ENCODE measurements around the gene DQX1.
A peak's percentile ranks its signal among the peaks of the same experiment; 100 is the strongest.
"Not testable (repeated sequence)": the region's sequence is repeated elsewhere in the genome, so short reads cannot be mapped to it uniquely, and the experiment has no call there.

Gene DQX1, protein sequence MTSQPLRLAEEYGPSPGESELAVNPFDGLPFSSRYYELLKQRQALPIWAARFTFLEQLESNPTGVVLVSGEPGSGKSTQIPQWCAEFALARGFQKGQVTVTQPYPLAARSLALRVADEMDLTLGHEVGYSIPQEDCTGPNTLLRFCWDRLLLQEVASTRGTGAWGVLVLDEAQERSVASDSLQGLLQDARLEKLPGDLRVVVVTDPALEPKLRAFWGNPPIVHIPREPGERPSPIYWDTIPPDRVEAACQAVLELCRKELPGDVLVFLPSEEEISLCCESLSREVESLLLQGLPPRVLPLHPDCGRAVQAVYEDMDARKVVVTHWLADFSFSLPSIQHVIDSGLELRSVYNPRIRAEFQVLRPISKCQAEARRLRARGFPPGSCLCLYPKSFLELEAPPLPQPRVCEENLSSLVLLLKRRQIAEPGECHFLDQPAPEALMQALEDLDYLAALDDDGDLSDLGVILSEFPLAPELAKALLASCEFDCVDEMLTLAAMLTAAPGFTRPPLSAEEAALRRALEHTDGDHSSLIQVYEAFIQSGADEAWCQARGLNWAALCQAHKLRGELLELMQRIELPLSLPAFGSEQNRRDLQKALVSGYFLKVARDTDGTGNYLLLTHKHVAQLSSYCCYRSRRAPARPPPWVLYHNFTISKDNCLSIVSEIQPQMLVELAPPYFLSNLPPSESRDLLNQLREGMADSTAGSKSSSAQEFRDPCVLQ

DNA sequence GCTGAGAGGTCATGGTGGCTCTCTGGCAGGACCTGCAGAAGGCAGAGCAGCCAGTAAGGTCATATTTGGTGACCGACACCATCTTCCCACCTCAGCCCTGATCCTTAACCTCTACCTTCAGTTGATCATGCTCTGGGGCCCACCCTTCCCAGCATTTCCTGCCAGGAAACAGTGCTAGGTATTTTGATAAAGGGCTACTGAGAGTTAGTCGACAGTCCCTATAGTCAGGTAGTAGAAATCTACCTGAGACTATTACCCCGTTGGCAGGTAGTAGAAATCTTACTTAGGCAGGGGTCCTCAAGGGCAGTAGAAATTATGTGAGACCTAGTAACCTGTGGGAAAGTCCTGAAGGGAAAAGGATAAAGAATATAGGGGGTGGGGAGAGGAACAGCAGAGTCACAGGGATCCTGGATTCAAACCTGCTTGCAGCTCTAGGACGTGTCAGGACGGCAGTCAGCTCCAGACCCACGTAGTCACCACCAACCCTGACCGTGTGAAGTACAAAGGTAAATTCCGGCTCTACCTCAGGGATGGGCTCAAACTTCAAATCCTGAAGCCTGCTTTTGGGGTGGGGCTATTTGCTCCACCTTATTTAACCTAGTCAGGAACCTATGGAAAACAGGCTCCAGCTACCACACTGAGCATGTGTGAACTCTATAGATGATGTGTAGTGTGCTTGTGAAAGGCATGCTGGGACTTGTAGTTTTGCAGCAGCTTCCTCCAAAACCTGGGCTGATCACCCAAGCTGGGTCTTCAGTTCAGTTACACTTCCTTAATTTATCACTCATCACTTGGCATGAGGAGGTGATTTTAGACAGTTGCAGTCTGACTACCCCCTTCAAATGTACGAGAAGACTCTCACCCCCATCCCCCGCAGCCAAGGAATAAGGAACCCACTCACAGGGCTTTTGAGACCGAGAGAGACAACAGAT lies at the start of gene DQX1:
Gene DQX1, minus strand, starts transcription at position 515 of the 932 bp plus-strand sequence. Its CDS starts 502 bp downstream, at position 13.
- no peak for DNase-seq

- no peak for DNase-seq
These were observed 49.3 kb upstream of the DQX1 start for GRCh38 chr2:74575320-74575719.

DNA sequence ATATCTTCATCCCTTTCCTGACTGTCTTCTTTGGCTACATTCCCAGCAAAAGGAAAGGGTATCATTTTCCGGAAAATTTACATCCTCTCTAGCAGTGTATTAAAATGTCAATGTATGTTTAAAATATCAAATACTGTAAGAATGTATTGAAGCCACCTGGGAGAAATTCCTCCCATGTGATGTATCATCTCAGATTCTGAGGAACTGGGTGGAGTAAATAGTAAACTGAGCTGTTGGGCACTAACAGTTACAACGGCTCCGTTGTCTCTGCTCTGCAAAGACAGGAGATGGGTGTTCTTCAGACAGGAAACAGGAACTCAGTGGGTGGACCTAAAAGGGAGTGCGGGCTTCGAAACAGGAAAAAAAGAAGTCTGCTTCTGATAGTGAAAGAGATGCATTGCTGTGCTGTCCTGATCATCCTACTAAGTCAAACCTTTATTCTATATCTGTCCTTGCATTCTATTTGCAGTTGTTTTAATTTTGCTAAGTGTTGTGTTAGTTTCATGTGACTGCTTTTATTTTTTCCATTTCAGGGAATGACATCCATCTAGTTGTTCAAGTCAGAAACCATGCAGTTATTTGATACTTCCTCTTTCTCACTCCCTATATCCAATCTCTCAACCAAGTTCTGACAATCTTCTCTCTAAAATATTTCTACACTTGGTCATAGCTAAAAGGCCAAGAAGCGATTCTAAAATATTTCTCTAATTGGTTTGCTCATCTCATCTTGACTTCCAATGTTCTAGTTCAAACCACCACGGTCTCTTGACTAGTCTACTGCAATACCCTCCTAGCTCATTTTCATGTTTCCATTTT lies 47.9 kb upstream of the DQX1 start:
- peak; percentile 64 for DNase-seq

GRCh38 chr2:74572178-74572925 lies 46.3 kb upstream of the DQX1 start:
- DNase-seq, result no peak

GRCh38 chr2:74571058-74571457 lies 45.0 kb upstream of the DQX1 start:
- no peak for DNase-seq

- DNase-seq, result no peak
These were observed 43.7 kb upstream of the DQX1 start for GRCh38 chr2:74569686-74570085.

DNA sequence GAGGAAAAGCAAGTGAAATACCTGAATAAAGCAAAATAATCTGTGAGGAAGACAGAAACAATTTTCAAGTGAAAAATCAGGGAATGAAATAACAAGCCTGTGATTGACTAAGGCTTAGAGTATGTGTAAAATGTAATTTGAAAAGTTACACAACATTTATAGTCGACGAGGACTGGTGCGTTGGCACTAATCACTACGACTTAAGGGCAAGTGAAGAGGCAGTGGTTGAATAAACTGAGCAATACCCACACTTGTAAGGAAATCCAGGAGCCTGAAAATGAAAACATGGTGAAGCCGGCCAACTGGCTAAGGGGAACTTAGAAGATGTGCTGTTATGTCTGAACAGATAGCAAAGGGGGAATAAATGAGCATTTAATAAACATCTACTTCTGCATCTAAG lies 41.9 kb upstream of the DQX1 start:
- no peak for DNase-seq

DNA sequence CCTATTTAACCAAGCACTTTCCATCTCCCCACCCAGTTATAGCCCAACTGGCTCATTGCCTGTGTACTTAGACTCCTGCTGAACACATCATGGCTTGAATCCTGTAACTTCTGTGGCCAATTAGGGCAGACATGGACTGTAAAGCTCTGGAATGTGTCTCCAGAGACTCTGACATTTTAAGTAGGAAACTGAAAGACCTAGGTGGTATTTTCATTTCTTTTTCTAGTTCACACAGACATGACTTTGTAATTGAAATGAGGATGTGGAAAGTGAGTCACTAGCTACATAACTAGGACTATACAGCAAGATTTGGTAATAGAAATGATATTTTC lies 40.7 kb upstream of the DQX1 start:
- no peak for DNase-seq

DNA sequence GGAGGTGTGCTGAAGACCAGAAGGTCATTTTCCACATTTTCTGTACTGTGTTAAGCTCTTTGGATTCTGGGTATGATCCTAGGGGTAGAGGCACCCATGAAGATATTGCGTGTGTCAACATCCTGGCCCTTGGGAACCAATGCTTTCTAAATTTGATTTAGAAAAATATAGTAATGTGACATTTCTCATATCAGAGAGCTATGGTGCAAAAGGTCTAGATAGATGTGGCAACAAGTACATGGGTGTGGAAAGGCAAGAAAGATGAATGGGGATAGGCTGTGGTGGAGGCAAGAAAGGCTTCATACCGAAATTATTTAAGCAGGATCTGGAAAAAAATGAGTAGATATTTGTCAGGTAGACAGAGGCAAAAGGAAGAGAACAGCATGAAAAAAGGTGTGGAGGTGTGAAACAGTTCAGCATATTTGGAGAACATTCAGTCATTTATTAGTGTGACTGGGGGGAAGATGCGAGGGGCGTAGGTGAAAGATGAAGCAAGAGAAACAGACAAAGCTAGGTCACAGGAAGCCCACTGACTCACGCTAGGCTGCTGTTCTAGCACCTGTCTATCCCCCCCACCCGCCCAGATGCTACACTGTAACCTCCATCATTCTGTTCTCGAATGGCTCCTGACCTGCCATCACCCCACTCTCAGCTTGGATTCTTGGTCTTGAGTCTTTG lies 40.2 kb upstream of the DQX1 start:
- no peak for DNase-seq

DNA sequence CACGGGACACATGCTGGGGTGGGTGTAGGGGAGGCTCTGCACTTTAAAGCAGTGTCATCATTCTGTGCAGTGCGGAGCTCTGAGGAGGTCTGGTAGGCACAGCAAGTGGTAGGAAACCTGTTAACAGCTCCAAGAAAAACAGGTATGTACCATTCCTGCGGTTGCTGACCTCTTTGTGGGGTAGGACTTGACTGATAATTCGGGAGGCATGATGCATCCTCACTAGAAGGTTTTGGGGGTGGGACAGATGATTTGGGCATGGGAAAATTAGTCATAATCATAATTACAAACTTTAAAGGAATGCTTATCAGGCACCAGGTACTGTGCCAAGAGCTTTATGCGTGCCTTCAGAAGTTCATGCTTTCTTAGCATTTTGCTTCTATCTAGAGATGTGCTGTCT lies 38.2 kb upstream of the DQX1 start:
- DNase-seq, result no peak

DNA sequence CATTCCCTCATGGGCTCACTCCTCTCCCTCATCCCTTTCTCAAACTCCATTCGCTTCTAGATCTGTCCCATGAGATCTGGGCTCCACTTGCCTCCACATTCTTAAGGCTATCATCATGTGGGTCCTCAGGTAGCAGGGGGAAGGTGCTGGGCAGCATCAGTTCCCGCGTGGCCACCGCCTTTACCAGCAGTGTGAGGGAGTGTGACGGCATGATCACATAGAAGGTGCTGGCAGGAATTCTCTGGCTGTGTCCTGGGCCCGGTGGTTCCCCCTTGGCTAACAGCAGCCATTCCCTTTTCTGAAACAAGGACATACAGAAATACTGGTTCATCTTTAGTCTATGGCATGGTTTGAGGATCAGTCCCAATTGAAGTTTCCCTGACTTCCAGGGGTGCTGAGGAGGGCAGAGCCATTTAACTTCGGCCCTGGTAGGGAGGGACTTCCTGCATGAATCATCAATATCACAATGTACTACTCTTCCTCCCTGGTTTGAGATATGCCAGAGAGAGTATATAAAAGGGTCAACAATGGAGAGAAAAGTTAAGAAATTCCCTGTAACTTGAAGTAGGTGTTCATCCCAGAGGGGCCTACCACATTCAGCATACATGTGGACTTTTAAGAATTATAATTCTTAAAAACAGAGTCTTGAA lies 36.2 kb upstream of the DQX1 start:
- DNase-seq, result no peak

- DNase-seq, result not testable (repeated sequence)
These were observed 35.0 kb upstream of the DQX1 start for GRCh38 chr2:74561022-74561421.

DNA sequence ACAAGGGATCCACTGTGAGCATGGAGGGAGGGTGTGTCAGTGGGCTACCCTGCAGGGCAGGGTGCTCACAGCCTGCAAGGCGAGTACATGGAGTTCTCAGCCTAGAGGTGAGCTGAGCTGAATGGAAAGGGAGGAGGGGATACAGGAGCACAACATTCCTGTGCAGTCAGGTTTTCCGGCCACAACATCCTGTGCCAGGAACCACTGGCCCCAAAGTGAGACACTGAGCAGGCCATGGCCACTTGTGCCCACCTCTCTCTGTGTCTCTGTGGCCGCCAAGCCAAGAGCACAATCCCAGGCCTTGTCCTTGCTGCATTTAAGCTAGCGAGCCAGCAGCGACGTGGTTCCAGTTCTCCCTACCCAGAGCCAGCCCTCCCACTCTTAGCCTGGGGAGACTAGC lies 34.6 kb upstream of the DQX1 start:
- DNase-seq, result no peak

GRCh38 chr2:74559912-74560311 lies 33.9 kb upstream of the DQX1 start:
- DNase-seq, result no peak

DNA sequence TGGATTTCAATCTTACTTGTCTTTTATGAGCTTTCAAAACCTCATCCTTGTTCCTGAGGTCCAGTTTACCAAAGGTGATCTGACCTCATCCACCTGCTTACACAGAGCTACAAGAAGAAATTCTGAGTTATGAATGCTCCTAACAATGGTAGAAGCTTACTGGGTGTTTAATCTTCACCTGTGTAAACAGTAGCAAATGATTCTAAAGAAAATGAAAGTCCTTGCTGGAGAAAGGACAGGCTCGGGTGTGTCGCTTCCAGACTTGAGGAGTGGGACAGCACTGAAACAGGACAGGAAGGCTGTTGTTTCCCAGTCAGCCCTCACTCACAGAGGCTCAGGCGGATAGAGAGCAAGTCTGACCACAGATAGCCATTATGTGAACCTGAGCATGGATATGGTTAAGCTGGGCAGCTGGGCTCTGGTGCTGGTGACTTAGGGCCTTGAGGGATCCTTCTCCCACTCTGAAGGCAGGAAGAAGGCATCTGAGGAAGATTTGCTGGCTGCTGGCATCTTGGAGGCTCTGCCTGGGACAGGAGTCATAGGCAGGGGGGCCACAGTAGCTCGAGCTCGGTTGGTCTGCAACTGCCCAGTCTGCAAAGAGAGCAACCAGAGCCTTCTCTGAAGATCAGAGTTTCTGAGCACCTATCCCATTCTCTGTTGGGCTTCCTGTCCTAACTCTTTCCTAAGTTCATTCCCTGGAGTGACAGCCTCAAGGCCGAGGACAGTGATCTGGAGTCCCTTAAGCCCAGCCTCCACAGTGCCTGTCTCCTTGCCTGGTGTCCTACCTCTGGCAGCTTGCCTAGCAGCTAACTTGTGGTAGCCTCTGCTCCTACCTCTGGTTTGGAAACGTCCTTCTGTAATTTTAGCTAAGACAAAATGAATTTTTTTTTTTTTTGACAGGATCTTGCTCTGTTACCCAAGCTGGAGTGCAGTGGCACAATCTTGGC lies 32.5 kb upstream of the DQX1 start:
- DNase-seq, result no peak

DNA sequence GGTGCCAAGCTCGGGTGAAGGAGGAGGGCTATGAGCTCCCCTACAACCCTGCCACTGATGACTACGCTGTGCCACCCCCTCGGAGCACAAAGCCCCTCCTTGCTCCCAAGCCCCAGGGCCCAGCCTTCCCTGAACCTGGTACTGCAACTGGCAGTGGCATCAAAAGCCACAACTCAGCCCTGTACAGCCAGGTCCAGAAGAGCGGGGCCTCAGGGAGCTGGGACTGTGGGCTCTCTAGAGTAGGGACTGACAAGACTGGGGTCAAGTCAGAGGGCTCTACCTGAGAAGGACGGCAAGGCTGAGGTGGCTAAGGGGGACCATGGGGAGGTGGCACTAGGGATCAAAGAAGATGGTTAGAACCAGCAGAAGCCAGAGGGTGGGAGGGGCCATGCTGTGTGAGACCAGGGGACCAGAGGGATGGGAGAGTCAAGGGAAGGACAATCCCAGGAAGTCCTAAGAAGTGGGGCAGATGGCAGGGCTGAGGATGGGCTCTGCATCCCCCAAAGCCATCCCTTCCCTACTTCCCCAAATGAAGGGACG lies 30.9 kb upstream of the DQX1 start:
- DNase-seq, result no peak

DNA sequence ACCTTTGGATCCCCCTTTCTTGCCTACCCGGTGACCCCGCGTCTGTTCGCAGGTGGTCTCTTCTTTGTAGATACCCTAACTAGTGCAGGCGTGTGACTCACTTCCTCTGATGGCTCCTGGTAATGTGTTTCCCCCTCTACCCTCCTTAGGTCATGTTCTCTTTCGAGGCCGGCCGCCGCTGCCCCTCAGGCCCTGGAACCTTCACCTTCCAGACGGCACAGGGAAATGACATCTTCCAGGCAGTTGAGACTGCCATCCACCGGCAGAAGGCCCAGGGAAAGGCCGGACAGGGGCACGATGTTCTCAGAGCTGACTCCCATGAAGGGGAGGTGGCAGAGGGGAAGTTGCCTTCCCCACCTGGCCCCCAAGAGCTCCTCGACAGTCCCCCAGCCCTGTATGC lies 30.1 kb upstream of the DQX1 start:
- no peak for DNase-seq

- no peak for DNase-seq
These were observed 29.6 kb upstream of the DQX1 start for GRCh38 chr2:74555610-74556103.
